A673 (cell line): ENCODE data around the gene ALOX15. TPM values are rescaled to one million over a fixed set of nuclear protein-coding genes. Genes with fewer than 3 reads are reported as not detected.

Experiments used
- BruUV-seq: library from RNA; stranded (reverse); fragments of 400-500 nt; replicated peaks from 2 replicates; lab custom pipeline; 2021; lab: Mats Ljungman, UMichigan
- CTCF ChIA-PET: fragments of 300-600 bp; sonication (Branson Sonifier 250); formaldehyde crosslinking; loops from one replicate; lab custom pipeline; 2022; ENCODE audit warnings: antibody characterized with exemption; lab: Charles Lee
- POLR2A ChIA-PET: fragments of 300-600 bp; sonication (Branson Sonifier 250); formaldehyde crosslinking; loops from one replicate; lab custom pipeline; 2022; ENCODE audit warnings: antibody characterized with exemption; ENCODE audit not compliant: low non-redundant PET; lab: Charles Lee
- DNase-seq: peaks from one replicate; pipeline ENCODE4 v3.0.0-alpha.2; 2015; ENCODE audit warnings: low spot score
- H3K27ac ChIP-seq: fragments of 200-600 bp; sonication (generic); 2 replicates; pipeline ENCODE4 v1.5.1; 2016; ENCODE audit warnings: mixed run types, low read depth, mild to moderate bottlenecking, mixed read lengths, antibody characterized with exemption, low read length; ENCODE audit not compliant: poor library complexity, severe bottlenecking
- H3K27me3 ChIP-seq: fragments of 200-600 bp; sonication (generic); replicated peaks from 2 replicates; pipeline ENCODE4 v1.6.1; 2017; ENCODE audit warnings: mixed run types, low read depth, mild to moderate bottlenecking, mixed read lengths, antibody characterized with exemption, low read length; ENCODE audit not compliant: insufficient read depth, poor library complexity
- H3K36me3 ChIP-seq: fragments of 200-600 bp; sonication (generic); 2 replicates; pipeline ENCODE4 v1.6.1; 2016; ENCODE audit warnings: mixed run types, mild to moderate bottlenecking, mixed read lengths, antibody characterized with exemption, low read length; ENCODE audit not compliant: insufficient read depth, poor library complexity, severe bottlenecking
- H3K4me1 ChIP-seq: fragments of 200-600 bp; sonication (generic); 2 replicates; pipeline ENCODE4 v1.6.1; 2017; ENCODE audit warnings: mixed run types, mild to moderate bottlenecking, mixed read lengths, antibody characterized with exemption, low read length; ENCODE audit not compliant: insufficient read depth, poor library complexity, severe bottlenecking
- H3K4me3 ChIP-seq: fragments of 200-600 bp; sonication (generic); 2 replicates; pipeline ENCODE4 v1.5.1; 2016; ENCODE audit warnings: low read depth, mixed run types, mild to moderate bottlenecking, mixed read lengths, low read length; ENCODE audit not compliant: poor library complexity, severe bottlenecking
- H3K9me3 ChIP-seq: fragments of 200-600 bp; sonication (generic); 2 replicates; pipeline ENCODE4 v1.6.1; 2016; ENCODE audit warnings: mixed run types, low read depth, mild to moderate bottlenecking, mixed read lengths, antibody characterized with exemption, low read length; ENCODE audit not compliant: poor library complexity, severe bottlenecking
- EZH2 ChIP-seq: fragments of 200-600 bp; sonication (generic); IDR thresholded peaks from 2 replicates; pipeline ENCODE4 v1.6.1; 2017; ENCODE audit warnings: borderline replicate concordance, low read depth, mild to moderate bottlenecking, mixed read lengths, antibody characterized with exemption, low read length; ENCODE audit not compliant: poor library complexity, severe bottlenecking
- intact Hi-C: fragments of 100-400 bp; cut with micrococcal nuclease; formaldehyde crosslinking; loops from one replicate; pipeline ENCODE4 v1.10.0; 2022; ENCODE audit not compliant: unreplicated experiment
- total RNA-seq: library from RNA; stranded (reverse); gene quantifications from 2 replicates; pipeline ENCODE4 v1.2.3, GENCODE V29; 2021
- TF ChIP-seq, protein P1 (sequence below): fragments of 300-800, 200-600 bp; sonication (generic); conservative IDR thresholded peaks from 2 replicates; pipeline ENCODE4 v1.5.1; 2017; ENCODE audit warnings: low read depth, mild to moderate bottlenecking, antibody characterized with exemption, low read length, moderate library complexity, mixed read lengths

Gene ALOX15
- total RNA-seq, 1 experiment from 2014 or later, result not detected

DNA sequence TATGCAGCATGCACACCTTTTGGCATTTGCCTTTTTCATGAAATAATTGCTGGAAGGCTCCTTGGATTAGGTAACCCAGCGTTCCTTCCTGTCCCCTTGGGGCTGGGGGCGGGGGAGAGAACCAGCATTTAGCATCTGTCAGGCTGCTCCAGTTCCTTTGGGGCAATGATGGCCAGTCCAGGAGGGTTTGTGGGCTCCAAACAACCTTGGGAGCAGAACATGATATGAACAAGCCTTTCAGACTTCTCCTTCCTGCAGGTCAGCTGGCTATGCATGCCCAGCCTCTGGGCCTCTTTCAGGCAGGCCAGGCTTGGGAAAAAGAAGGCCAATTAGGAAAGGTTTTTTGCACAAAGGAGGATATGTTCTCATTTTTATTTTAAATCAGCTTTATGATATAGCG, 58.3 kb downstream of the ALOX15 start:
- H3K27ac ChIP-seq, result no peak overlapping the region
- DNase-seq, result no peak
- CTCF ChIA-PET, result interaction anchor here (0.6 kb wide), 1 partner anchor 520 kb away, joined by 3 read pairs; no protein-coding TSS in a partner anchor
- H3K4me3 ChIP-seq, result no peak overlapping the region
- no peaks in the 10 kb centered on the region for H3K9me3 ChIP-seq
- no peaks in the 10 kb centered on the region for H3K36me3 ChIP-seq
- TF ChIP-seq, protein P1, sequence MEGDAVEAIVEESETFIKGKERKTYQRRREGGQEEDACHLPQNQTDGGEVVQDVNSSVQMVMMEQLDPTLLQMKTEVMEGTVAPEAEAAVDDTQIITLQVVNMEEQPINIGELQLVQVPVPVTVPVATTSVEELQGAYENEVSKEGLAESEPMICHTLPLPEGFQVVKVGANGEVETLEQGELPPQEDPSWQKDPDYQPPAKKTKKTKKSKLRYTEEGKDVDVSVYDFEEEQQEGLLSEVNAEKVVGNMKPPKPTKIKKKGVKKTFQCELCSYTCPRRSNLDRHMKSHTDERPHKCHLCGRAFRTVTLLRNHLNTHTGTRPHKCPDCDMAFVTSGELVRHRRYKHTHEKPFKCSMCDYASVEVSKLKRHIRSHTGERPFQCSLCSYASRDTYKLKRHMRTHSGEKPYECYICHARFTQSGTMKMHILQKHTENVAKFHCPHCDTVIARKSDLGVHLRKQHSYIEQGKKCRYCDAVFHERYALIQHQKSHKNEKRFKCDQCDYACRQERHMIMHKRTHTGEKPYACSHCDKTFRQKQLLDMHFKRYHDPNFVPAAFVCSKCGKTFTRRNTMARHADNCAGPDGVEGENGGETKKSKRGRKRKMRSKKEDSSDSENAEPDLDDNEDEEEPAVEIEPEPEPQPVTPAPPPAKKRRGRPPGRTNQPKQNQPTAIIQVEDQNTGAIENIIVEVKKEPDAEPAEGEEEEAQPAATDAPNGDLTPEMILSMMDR, result no peak
- TF ChIP-seq EZH2, result no peak
- BruUV-seq, result no TSS peak
- H3K27me3 ChIP-seq, result peaks cover 40% of the 10 kb centered on the region
- POLR2A ChIA-PET, result interaction anchor here (0.6 kb wide), 1 partner anchor 163 kb away, joined by 4 read pairs; no protein-coding TSS in a partner anchor
- no peaks in the 10 kb centered on the region for H3K4me1 ChIP-seq
- intact Hi-C loops, result no loop called here

- DNase-seq, result no peak
- Histone ChIP-seq H3K4me3 (no peak overlapping the region), H3K4me1 (no peaks in the 10 kb centered on the region), H3K9me3 (no peaks in the 10 kb centered on the region), H3K36me3 (no peaks in the 10 kb centered on the region), H3K27ac (no peak overlapping the region), H3K27me3 (peaks cover 40% of the 10 kb centered on the region)
- BruUV-seq, result no TSS peak
- TF ChIP-seq, protein P1, result no peak
- TF ChIP-seq EZH2, result no peak
- ChIA-PET POLR2A (no interaction called here), CTCF (no interaction called here)
- intact Hi-C loops, result no loop called here
Measured at GRCh38 chr17:4582691-4583090, 58.8 kb downstream of the ALOX15 start.

DNA sequence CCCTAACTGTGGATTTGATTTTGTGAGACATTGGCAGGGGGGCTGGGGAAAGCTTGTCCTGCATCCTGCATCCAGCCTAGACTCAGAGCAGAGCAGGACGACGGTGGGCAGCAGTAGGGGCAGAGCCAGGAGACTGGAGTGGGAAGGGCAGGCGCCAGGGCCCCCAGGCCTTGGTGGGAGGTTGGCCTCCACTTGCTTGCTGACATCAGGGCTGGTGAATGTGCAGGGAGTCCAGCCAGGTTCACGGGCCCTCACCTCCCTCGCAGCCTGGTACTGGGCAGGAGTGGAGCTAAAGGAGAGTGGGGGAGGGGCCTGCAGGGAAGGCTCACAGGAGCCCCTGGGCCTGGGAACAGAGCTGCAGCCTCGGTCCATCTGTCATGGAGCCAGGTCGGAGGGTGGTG, 59.4 kb downstream of the ALOX15 start:
- ChIA-PET CTCF (no interaction called here), POLR2A (no interaction called here)
- Histone ChIP-seq H3K4me3 (no peak overlapping the region), H3K4me1 (no peaks in the 10 kb centered on the region), H3K27me3 (peaks cover 40% of the 10 kb centered on the region), H3K36me3 (no peaks in the 10 kb centered on the region), H3K27ac (no peak overlapping the region), H3K9me3 (no peaks in the 10 kb centered on the region)
- intact Hi-C loops, result no loop called here
- TF ChIP-seq, protein P1, result no peak
- no peak for TF ChIP-seq EZH2
- BruUV-seq, result no TSS peak
- no peak for DNase-seq

Other genes starting within 250 kb of the ALOX15 start
- gene SPNS3, start 207.7 kb downstream of the ALOX15 start, total RNA-seq, result not detected in 2 replicates
- not detected in 2 replicates for gene SPNS2, start 142.8 kb downstream of the ALOX15 start, total RNA-seq
- gene MYBBP1A, start 86.3 kb downstream of the ALOX15 start, total RNA-seq, result 163 and 177 TPM in 2 replicates
- not detected in 2 replicates for gene GGT6, start 81.1 kb downstream of the ALOX15 start, total RNA-seq
- gene SMTNL2, start 57.1 kb downstream of the ALOX15 start, total RNA-seq, result not detected in 2 replicates
- 142 and 161 TPM in 2 replicates for gene PELP1, start 62.5 kb upstream of the ALOX15 start, total RNA-seq
- gene ARRB2, start 69.0 kb upstream of the ALOX15 start, total RNA-seq, result 82.2 and 100 TPM in 2 replicates
- gene MED11, start 89.8 kb upstream of the ALOX15 start, total RNA-seq, result 13.7 and 22.5 TPM in 2 replicates
- gene ZMYND15, start 98.2 kb upstream of the ALOX15 start, total RNA-seq, result 0.17 and 0.37 TPM in 2 replicates
- gene CXCL16, start 98.2 kb upstream of the ALOX15 start, total RNA-seq, result 4.0 and 6.0 TPM in 2 replicates
- not detected in 2 replicates for gene TM4SF5, start 130.2 kb upstream of the ALOX15 start, total RNA-seq
- gene VMO1, start 144.7 kb upstream of the ALOX15 start, total RNA-seq, result 28.6 and 39.7 TPM in 2 replicates
- gene GLTPD2, start 147.3 kb upstream of the ALOX15 start, total RNA-seq, result not detected in 2 replicates
- 332 and 371 TPM in 2 replicates for gene PSMB6, start 154.5 kb upstream of the ALOX15 start, total RNA-seq
- 20.1 and 31.7 TPM in 2 replicates for gene PLD2, start 165.5 kb upstream of the ALOX15 start, total RNA-seq
- 67.7 and 72.1 TPM in 2 replicates for gene MINK1, start 191.7 kb upstream of the ALOX15 start, total RNA-seq